H9 (cell line): ENCODE measurements around the gene PLEKHM3. TPM values are rescaled to one million over a fixed set of nuclear protein-coding genes. Genes with fewer than 3 reads are reported as not detected.

Experiments
- DNase-seq: peaks from one replicate; pipeline ENCODE4 v3.0.0-alpha.2; 2017
- H2AFZ ChIP-seq: one replicate; pipeline ENCODE4 v1.6.1; 2013; ENCODE audit warnings: mild to moderate bottlenecking, low read length, control low read depth, moderate library complexity
- H2AK5ac ChIP-seq: 2 replicates; pipeline ENCODE4 v1.6.1; 2013; ENCODE audit warnings: low read length, control low read depth, mixed read lengths; ENCODE audit not compliant: insufficient read length
- H2BK120ac ChIP-seq: one replicate; pipeline ENCODE4 v1.6.1; 2013; ENCODE audit warnings: low read depth, mild to moderate bottlenecking, low read length, control low read depth, inconsistent platforms; ENCODE audit not compliant: poor library complexity, severe bottlenecking
- H2BK12ac ChIP-seq: 2 replicates; pipeline ENCODE4 v1.6.1; 2013; ENCODE audit warnings: low read length, control low read depth, mixed read lengths, low read depth; ENCODE audit not compliant: insufficient read length
- H2BK15ac ChIP-seq: 2 replicates; pipeline ENCODE4 v1.6.1; 2013; ENCODE audit warnings: low read depth, low read length, control low read depth
- H2BK20ac ChIP-seq: one replicate; pipeline ENCODE4 v1.6.1; 2013; ENCODE audit warnings: low read depth, mild to moderate bottlenecking, low read length, control low read depth, inconsistent platforms; ENCODE audit not compliant: poor library complexity, severe bottlenecking
- H2BK5ac ChIP-seq: 2 replicates; pipeline ENCODE4 v1.6.1; 2013; ENCODE audit warnings: low read length, control low read depth, mixed read lengths; ENCODE audit not compliant: insufficient read length
- H3K14ac ChIP-seq: 2 replicates; pipeline ENCODE4 v1.6.1; 2013; ENCODE audit warnings: low read length, control low read depth; ENCODE audit not compliant: insufficient read depth
- H3K18ac ChIP-seq: 2 replicates; pipeline ENCODE4 v1.6.1; 2013; ENCODE audit warnings: low read depth, mild to moderate bottlenecking, mixed read lengths, low read length, control low read depth; ENCODE audit not compliant: insufficient read length
- H3K23ac ChIP-seq: 2 replicates; pipeline ENCODE4 v1.6.1; 2013; ENCODE audit warnings: low read length, control low read depth, mixed read lengths, low read depth; ENCODE audit not compliant: insufficient read length
- H3K23me2 ChIP-seq: 2 replicates; pipeline ENCODE4 v1.6.1; 2013; ENCODE audit warnings: low read depth, mild to moderate bottlenecking, mixed read lengths, low read length, control low read depth; ENCODE audit not compliant: insufficient read length, poor library complexity, severe bottlenecking
- H3K27ac ChIP-seq: 2 replicates; pipeline ENCODE4 v1.5.1; 2013; ENCODE audit warnings: low read length, control low read depth, mixed read lengths, low read depth; ENCODE audit not compliant: insufficient read length
- H3K27me3 ChIP-seq: 2 replicates; pipeline ENCODE4 v1.6.1; 2013; ENCODE audit warnings: low read length, control low read depth, inconsistent platforms; ENCODE audit not compliant: insufficient read depth
- H3K4ac ChIP-seq: 2 replicates; pipeline ENCODE4 v1.6.1; 2013; ENCODE audit warnings: low read depth, mild to moderate bottlenecking, control low read depth, inconsistent platforms, low read length, moderate library complexity
- H3K4me1 ChIP-seq: 2 replicates; pipeline ENCODE4 v1.6.1; 2013; ENCODE audit warnings: low read length, control low read depth, inconsistent platforms; ENCODE audit not compliant: insufficient read depth
- H3K4me2 ChIP-seq: 2 replicates; pipeline ENCODE4 v1.6.1; 2013; ENCODE audit warnings: low read length, control low read depth, mixed read lengths; ENCODE audit not compliant: insufficient read length, insufficient read depth
- H3K56ac ChIP-seq: 2 replicates; pipeline ENCODE4 v1.6.1; 2013; ENCODE audit warnings: low read depth, mild to moderate bottlenecking, mixed read lengths, low read length, control low read depth; ENCODE audit not compliant: insufficient read length
- H3K79me1 ChIP-seq: 2 replicates; pipeline ENCODE4 v1.6.1; 2013; ENCODE audit warnings: low read depth, mild to moderate bottlenecking, moderate library complexity, low read length, control low read depth, inconsistent platforms; ENCODE audit not compliant: insufficient read depth, poor library complexity, severe bottlenecking
- H3K79me2 ChIP-seq: 2 replicates; pipeline ENCODE4 v1.6.1; 2013; ENCODE audit warnings: low read length, control low read depth, inconsistent platforms; ENCODE audit not compliant: insufficient read depth
- H3K9ac ChIP-seq: 2 replicates; pipeline ENCODE4 v1.6.1; 2013; ENCODE audit warnings: low read length, control low read depth, mixed read lengths; ENCODE audit not compliant: insufficient read length; ENCODE audit errors: extremely low read depth
- H3K9me3 ChIP-seq: one replicate; pipeline ENCODE4 v1.6.1; 2013; ENCODE audit warnings: low read depth, low read length, inconsistent platforms; ENCODE audit not compliant: control insufficient read depth
- H3T11ph ChIP-seq: one replicate; pipeline ENCODE4 v1.6.1; 2013; ENCODE audit warnings: mild to moderate bottlenecking, low read length, control low read depth, inconsistent platforms
- H4K20me1 ChIP-seq: one replicate; pipeline ENCODE4 v1.6.1; 2013; ENCODE audit not compliant: control insufficient read depth, insufficient read length, insufficient read depth
- H4K5ac ChIP-seq: 2 replicates; pipeline ENCODE4 v1.6.1; 2013; ENCODE audit warnings: low read depth, mild to moderate bottlenecking, mixed read lengths, low read length, control low read depth; ENCODE audit not compliant: insufficient read length
- H4K8ac ChIP-seq: replicated peaks from 2 replicates; pipeline ENCODE4 v1.6.1; 2013; ENCODE audit warnings: low read length, control low read depth, mixed read lengths, low read depth; ENCODE audit not compliant: insufficient read length
- H4K91ac ChIP-seq: 2 replicates; pipeline ENCODE4 v1.6.1; 2013; ENCODE audit warnings: low read depth, mild to moderate bottlenecking, moderate library complexity, mixed read lengths, low read length, control low read depth; ENCODE audit not compliant: insufficient read length
- H3K27ac Mint-ChIP-seq, 3 experiments: 2 replicates in 2 of 3; 3 replicates in 1 of 3; pipeline ENCODE4 v1.8.0; 2020 to 2021; ENCODE audit warnings: mixed read lengths in 3 of 3, mild to moderate bottlenecking in 1 of 3, moderate library complexity in 1 of 3
- H3K27me3 Mint-ChIP-seq: 2 replicates; pipeline ENCODE4 v1.8.0; 2021; ENCODE audit warnings: low read depth, mild to moderate bottlenecking, moderate library complexity, mixed read lengths
- H3K36me3 Mint-ChIP-seq, 3 experiments: 2 replicates in 2 of 3; 3 replicates in 1 of 3; pipeline ENCODE4 v1.8.0; 2020 to 2021; ENCODE audit warnings: low read depth in 3 of 3, mixed read lengths in 3 of 3; ENCODE audit not compliant: insufficient read depth in 1 of 3
- H3K4me1 Mint-ChIP-seq, 2 experiments: 2 replicates each; pipeline ENCODE4 v1.8.0; 2020; ENCODE audit warnings: mixed read lengths in 2 of 2
- H3K4me3 Mint-ChIP-seq, 2 experiments: 2 replicates in 1 of 2; 3 replicates in 1 of 2; pipeline ENCODE4 v1.8.0; 2020 to 2021; ENCODE audit warnings: mild to moderate bottlenecking in 2 of 2, mixed read lengths in 2 of 2, moderate library complexity in 1 of 2
- H3K9me3 Mint-ChIP-seq, 2 experiments: 2 replicates in 1 of 2; 3 replicates in 1 of 2; pipeline ENCODE4 v1.8.0; 2020; ENCODE audit warnings: mild to moderate bottlenecking in 2 of 2, mixed read lengths in 2 of 2, moderate library complexity in 1 of 2
- CTCF ChIP-seq: fragments of 200-600 bp; sonication (generic); conservative IDR thresholded peaks from 3 replicates; pipeline ENCODE4 v1.8.0; 2021; ENCODE audit warnings: antibody characterized with exemption, mild to moderate bottlenecking
- WGBS: extraction: QIAGEN DNeasy Blood & Tissue Kit; methylation state at CpG from one replicate; pipeline ENCODE4 v1.1.7; 2013; ENCODE audit warnings: missing lambda C conversion rate, low lambda C conversion rate, mixed read lengths; ENCODE audit not compliant: insufficient read length; ENCODE audit errors: extremely low coverage; 5-methylcytosine and 5-hydroxymethylcytosine counted together
- total RNA-seq: library from RNA; stranded (reverse); gene quantifications from 2 replicates; pipeline ENCODE4 v1.2.1, GENCODE V29; 2021

PLEKHM3 gene
- total RNA-seq, 1 experiment from 2014 or later: 7.5 TPM

DNA sequence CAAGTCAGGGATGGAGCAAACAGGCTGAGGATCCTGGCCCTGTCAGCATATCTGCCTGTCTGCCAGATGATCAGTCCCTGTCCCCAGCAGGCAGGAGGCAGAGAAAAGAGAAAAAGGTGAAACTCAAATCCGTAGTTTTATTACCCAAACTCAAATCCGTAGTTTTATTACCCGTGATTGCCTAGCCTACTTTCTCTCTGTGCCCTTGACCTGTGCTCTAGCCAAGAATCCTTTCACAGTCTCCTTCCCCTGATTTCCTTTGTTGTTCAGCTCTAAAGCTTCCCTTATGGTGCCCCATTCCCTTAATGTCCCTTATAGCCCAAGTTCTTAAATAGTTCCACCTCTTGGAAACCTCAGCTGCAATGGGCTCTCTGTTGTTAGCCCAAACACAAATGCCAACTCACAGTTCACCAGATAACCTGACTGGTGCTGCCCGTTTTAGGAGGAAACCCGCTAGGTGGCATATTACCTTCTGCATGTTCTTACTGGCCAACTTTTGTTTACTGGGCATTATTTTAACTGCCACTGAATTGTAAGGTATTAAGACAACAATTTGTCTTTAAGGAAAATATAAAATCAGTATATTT, 130.0 kb downstream of the PLEKHM3 start:
- H4K91ac ChIP-seq: no peak overlapping the region
- H3K4ac ChIP-seq: no peak overlapping the region
- peak overlapping the region; percentile 9; the same call in 1 of the 2 replicates for H3K14ac ChIP-seq
- no peak for DNase-seq
- no peaks in the 10 kb centered on the region for H4K20me1 ChIP-seq
- no peak overlapping the region for H3K56ac ChIP-seq
- H2BK15ac ChIP-seq: no peak overlapping the region; the same call in 1 of the 2 replicates
- H3K4me2 ChIP-seq: no peak overlapping the region
- H3K23me2 ChIP-seq: no peaks in the 10 kb centered on the region
- peak overlapping the region; percentile 35 for H3K18ac ChIP-seq
- Mint-ChIP-seq H3K27ac (peak overlapping the region; percentile 0 to 86 (median 80); a peak in 5 of 7 replicates), H3K9me3 (no peaks in the 10 kb centered on the region; a peak in 1 of 5 replicates), H3K36me3 (peaks cover 0 to 4% (median 0%) of the 10 kb centered on the region in 3 experiments; a peak in 2 of 7 replicates), H3K4me3 (no peak overlapping the region), H3K4me1 (peaks cover 62% of the 10 kb centered on the region in 2 experiments), H3K27me3 (no peaks in the 10 kb centered on the region)
- no peak for TF ChIP-seq CTCF
- no peak overlapping the region for H3K23ac ChIP-seq
- H3K27me3 ChIP-seq: no peaks in the 10 kb centered on the region
- no peak overlapping the region for H2BK120ac ChIP-seq
- H3K27ac ChIP-seq: no peak overlapping the region
- H3K4me1 ChIP-seq: peaks cover 27% of the 10 kb centered on the region
- H2BK5ac ChIP-seq: no peak overlapping the region
- H2BK12ac ChIP-seq: no peak overlapping the region
- no peaks in the 10 kb centered on the region for H3K9me3 ChIP-seq
- WGBS: no CpG with 5 or more reads among the region's 5 CpGs
- H3K79me2 ChIP-seq: no peaks in the 10 kb centered on the region
- no peaks in the 10 kb centered on the region for H3K79me1 ChIP-seq
- H2BK20ac ChIP-seq: no peak overlapping the region
- no peak overlapping the region for H2AK5ac ChIP-seq
- no peak overlapping the region for H3K9ac ChIP-seq
- no peak overlapping the region for H2AFZ ChIP-seq
- no peak overlapping the region for H4K5ac ChIP-seq
- H4K8ac ChIP-seq: no peak overlapping the region
- H3T11ph ChIP-seq: no peak overlapping the region
